Esophagus (tissue), 2 donors: Measurements from ENCODE around the gene DCP1B. TPM values are rescaled to one million over a fixed set of nuclear protein-coding genes. Genes with fewer than 3 reads are reported as not detected.

ENCODE experiments used
- H3K27ac ChIP-seq, 2 donors: one replicate each; pipeline ENCODE4 v1.5.1; 2013; ENCODE audit warnings: low read depth in 2 of 2, mild to moderate bottlenecking in 2 of 2, inconsistent platforms in 1 of 2, low read length in 1 of 2, moderate library complexity in 1 of 2
- H3K27me3 ChIP-seq, 2 donors: one replicate each; pipeline ENCODE4 v1.6.1; 2013; ENCODE audit warnings: low read length in 2 of 2, control low read depth in 1 of 2, mild to moderate bottlenecking in 1 of 2; ENCODE audit not compliant: insufficient read depth in 2 of 2, control insufficient read depth in 1 of 2
- H3K36me3 ChIP-seq, 2 donors: one replicate each; pipeline ENCODE4 v1.6.1; 2013; ENCODE audit warnings: low read length in 1 of 2; ENCODE audit not compliant: control insufficient read depth in 2 of 2, insufficient read depth in 2 of 2
- H3K4me1 ChIP-seq, 2 donors: one replicate each; pipeline ENCODE4 v1.6.1; 2013; ENCODE audit warnings: low read length in 1 of 2; ENCODE audit not compliant: control insufficient read depth in 2 of 2, insufficient read depth in 2 of 2
- H3K4me3 ChIP-seq, 2 donors: one replicate each; pipeline ENCODE4 v1.5.1; 2013; ENCODE audit warnings: low read length in 2 of 2, mild to moderate bottlenecking in 2 of 2, low read depth in 1 of 2, moderate library complexity in 1 of 2
- H3K9me3 ChIP-seq, 2 donors: one replicate each; pipeline ENCODE4 v1.6.1; 2013; ENCODE audit warnings: mild to moderate bottlenecking in 2 of 2, low read depth in 1 of 2, low read length in 1 of 2, moderate library complexity in 1 of 2; ENCODE audit not compliant: control insufficient read depth in 2 of 2, insufficient read depth in 1 of 2
- WGBS, 2 donors: extraction: QIAGEN DNeasy Blood & Tissue Kit; methylation state at CpG; one replicate each; pipeline ENCODE4 v1.1.7; 2013; 5-methylcytosine and 5-hydroxymethylcytosine counted together
- polyA plus RNA-seq, 2 donors: library from polyadenylated mRNA; stranded (reverse); fragments of 200-250 nt; gene quantifications; one replicate each; pipeline ENCODE4 v1.2.3, GENCODE V29; 2013
- donor health status: healthy with polysubstance abuse.
- donor health status: Bipolar disorder and iron deficiency.

Gene DCP1B
- polyA plus RNA-seq, 2 donors = 2.6 to 5.2 TPM

DNA sequence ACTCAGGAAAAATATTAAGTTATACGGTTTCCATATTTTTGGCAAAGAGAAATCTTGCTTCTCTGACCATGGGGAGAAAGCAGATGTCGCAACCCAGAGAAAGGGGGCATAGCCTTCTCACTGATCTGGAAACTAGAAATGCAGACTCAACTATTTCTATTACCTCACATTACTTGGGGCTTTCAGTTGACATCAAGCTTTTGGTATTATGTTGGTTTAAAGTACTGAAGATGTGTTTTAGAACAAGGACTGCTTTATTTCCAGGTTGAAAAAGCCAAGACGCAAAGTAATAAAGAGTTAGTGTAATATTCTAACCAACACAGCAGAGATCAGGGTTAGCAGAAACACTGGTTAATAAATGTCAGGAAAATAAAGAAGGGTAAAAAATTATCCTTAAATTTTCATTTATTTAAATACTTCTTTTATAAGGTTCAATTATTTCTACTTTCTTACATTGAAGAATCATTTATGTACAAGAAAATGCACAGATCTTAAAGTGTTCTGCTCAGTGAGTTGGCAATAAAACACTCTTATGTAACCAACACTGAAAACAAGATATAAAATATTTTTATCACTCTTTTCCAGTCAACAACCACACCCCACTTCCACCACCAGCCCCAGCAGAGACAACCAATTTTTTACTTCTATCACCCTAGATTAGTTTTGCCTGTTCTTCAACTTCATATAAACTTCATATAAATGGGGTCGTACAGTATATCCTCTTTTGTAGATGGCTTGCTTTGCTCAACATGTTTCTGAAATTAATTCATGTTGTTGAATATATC, 26.0 kb downstream of the DCP1B start:
- no peaks in the 10 kb centered on the region for H3K27me3 ChIP-seq
- H3K4me3 ChIP-seq = no peak overlapping the region
- H3K27ac ChIP-seq = no peak overlapping the region
- 87 to 88% methylated on average over 4 of the region's 4 CpGs for WGBS, 2 donors
- no peaks in the 10 kb centered on the region for H3K4me1 ChIP-seq
- H3K36me3 ChIP-seq = no peaks in the 10 kb centered on the region
- H3K9me3 ChIP-seq = no peaks in the 10 kb centered on the region

DNA sequence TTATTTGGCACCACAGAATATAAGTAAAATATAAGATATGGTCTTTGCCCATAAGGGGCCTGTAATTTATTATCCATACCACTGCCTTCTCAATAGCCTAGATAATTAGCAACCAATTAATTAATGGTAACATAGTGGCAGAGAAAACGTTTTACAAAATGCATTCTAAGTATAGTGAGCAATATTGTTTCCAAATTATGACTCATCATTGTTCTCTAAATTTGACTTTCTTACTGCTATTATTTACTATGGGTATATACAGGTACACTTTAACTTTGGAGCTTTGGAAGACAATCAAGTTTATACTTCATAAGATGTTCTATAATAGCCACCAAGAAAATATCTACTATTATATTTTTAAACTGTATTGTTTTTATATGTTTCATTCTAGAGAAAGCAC, 26.7 kb downstream of the DCP1B start:
- no peak overlapping the region for H3K4me3 ChIP-seq
- H3K4me1 ChIP-seq = no peaks in the 10 kb centered on the region
- 10 to 23% methylated on average over 1 of the region's 1 CpG for WGBS, 2 donors
- no peaks in the 10 kb centered on the region for H3K36me3 ChIP-seq
- H3K27me3 ChIP-seq = no peaks in the 10 kb centered on the region
- no peak overlapping the region for H3K27ac ChIP-seq
- H3K9me3 ChIP-seq = no peaks in the 10 kb centered on the region

DNA sequence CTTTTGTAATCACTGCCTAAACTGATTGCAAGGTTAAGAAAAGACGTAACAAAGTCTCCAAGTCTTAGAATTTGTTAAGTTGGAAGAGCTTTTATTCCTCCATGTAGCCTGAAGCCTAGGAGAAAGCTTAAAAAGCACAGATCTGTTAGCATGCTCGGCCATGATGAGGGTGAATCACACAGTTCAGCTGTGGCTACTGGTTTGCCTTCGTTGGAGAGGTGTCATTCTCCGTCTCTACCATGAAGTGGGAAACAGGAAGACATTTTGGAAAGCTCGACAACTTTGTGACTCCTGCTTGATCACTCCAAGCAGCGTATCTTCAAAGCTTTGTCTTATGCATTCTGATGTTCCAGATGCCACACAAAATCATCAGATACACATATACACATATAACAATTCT, 27.1 kb downstream of the DCP1B start:
- Histone ChIP-seq H3K4me1 (no peaks in the 10 kb centered on the region), H3K27ac (no peak overlapping the region), H3K36me3 (no peaks in the 10 kb centered on the region), H3K27me3 (no peaks in the 10 kb centered on the region), H3K9me3 (no peaks in the 10 kb centered on the region), H3K4me3 (no peak overlapping the region)
- WGBS, 2 donors = 87 to 90% methylated on average over 6 of the region's 6 CpGs

DNA sequence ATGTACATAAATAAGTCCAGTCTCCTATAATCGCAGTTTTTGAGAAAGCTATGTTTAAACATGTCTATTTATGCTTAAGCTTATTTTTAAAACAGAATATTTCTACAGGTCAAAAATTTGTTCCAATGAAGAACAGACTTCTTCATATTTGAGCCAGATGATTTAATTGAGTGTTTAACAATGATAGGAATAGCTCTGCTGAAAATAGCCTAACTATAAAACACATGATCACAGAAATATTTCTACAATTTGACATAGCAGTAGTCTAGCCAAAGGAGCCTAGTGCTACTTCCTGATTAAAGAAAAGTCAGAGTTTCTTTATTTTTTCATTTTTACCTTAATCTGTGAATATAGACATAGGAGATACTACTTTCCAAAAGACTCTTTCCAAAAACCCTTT, 29.4 kb downstream of the DCP1B start:
- H3K36me3 ChIP-seq = no peaks in the 10 kb centered on the region
- no peaks in the 10 kb centered on the region for H3K9me3 ChIP-seq
- no peak overlapping the region for H3K4me3 ChIP-seq
- H3K27ac ChIP-seq = no peak overlapping the region
- H3K27me3 ChIP-seq = no peaks in the 10 kb centered on the region
- H3K4me1 ChIP-seq = no peaks in the 10 kb centered on the region
- 76 to 78% methylated on average over 1 of the region's 1 CpG for whole genome bisulfite sequencing, 2 donors

DNA sequence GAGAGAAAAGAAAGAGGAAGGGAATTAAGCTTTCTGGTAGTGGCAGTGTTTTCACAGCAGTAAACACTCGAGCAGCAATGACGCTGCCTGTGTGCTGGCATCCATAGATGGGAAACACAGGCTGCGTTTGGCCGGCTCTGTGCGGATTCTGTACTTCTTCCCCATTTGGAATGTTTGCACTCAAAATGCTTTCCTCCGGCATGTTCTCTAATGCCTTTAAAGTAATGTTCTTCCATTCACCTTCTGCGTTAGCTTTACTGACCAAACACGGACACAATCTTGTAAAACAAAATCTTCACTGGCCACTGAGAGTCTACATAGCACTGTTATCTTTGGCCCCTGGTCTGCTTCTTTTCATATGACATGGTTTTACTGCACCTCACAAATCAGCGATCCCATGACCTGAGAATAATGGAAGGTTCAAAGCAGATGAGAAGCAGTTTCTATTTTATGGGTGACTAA, 31.4 kb downstream of the DCP1B start:
- no peaks in the 10 kb centered on the region for H3K36me3 ChIP-seq
- no peaks in the 10 kb centered on the region for H3K9me3 ChIP-seq
- H3K4me3 ChIP-seq = no peak overlapping the region
- no peaks in the 10 kb centered on the region for H3K4me1 ChIP-seq
- WGBS, 2 donors = 74 to 83% methylated on average over 9 of the region's 9 CpGs
- H3K27me3 ChIP-seq = no peaks in the 10 kb centered on the region
- peak overlapping the region; percentile 8 to 20 for H3K27ac ChIP-seq

DNA sequence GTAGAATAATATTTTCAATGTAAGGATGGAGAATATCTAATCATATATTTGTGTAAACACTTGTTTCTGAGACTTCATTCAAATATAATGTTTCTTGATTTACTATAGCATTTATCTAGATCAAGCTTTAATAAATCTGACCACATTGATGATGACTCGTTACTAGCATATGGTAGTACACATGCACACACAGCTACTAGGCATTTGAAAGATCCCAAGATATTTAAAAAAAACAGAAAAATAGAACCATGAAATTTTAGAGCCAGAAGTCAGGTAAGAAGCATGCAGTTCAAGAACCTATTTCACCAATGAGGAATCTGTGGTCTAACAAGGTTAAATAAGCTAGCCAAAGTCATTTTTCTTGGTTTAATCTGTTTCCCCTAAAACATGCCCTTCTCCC, 32.0 kb downstream of the DCP1B start:
- Histone ChIP-seq H3K4me1 (no peaks in the 10 kb centered on the region), H3K4me3 (no peak overlapping the region), H3K9me3 (no peaks in the 10 kb centered on the region), H3K27me3 (no peaks in the 10 kb centered on the region), H3K36me3 (no peaks in the 10 kb centered on the region), H3K27ac (no peak overlapping the region)
- 82 to 89% methylated on average over 1 of the region's 1 CpG for WGBS, 2 donors

DNA sequence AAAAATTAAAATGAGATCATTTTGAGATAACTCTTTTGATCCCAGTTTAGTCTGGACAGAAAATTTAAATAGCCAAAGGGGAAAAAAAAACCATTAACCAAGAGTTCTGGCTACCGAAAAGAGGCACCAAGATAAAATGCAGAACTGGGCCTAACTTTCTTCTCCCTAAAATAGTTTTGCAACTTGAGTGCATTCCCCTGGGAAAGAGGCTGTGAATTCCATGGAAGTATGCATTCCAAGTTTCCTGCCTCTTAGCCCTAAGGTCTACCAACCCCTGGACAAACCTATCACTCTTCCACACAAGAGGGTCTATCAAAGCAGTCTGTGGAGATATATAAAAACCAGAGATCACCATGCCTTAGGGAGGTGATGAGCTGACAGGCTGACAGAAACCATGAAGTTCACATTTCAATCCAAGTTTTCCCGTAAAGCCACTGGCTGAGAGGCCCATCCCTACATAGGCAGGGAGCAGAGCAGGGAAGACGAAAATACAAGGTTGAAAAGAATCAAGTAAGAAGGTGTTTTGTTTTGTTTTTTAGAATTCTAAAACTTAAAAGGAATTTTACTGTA, 33.8 kb downstream of the DCP1B start:
- Histone ChIP-seq H3K4me3 (no peak overlapping the region), H3K36me3 (peaks cover 0 to 4% of the 10 kb centered on the region in 2 donors), H3K27me3 (no peaks in the 10 kb centered on the region), H3K4me1 (no peaks in the 10 kb centered on the region), H3K9me3 (peaks cover 0 to 2% of the 10 kb centered on the region in 2 donors), H3K27ac (peak overlapping the region in 1 of 2 donors; percentile 34)
- WGBS, 2 donors = 89% methylated on average over 3 of the region's 3 CpGs

GRCh38 chr12:1966561-1967226, 37.6 kb downstream of the DCP1B start:
- Histone ChIP-seq H3K4me3 (no peak overlapping the region), H3K9me3 (peaks cover 0 to 2% of the 10 kb centered on the region in 2 donors), H3K4me1 (peaks cover 0 to 4% of the 10 kb centered on the region in 2 donors), H3K36me3 (peaks cover 0 to 8% of the 10 kb centered on the region in 2 donors), H3K27me3 (no peaks in the 10 kb centered on the region), H3K27ac (peak overlapping the region in 1 of 2 donors; percentile 40)
- 81 to 84% methylated on average over 4 of the region's 4 CpGs for WGBS, 2 donors

- Histone ChIP-seq H3K27ac (no peak overlapping the region), H3K4me1 (peaks cover 0 to 4% of the 10 kb centered on the region in 2 donors), H3K36me3 (peaks cover 0 to 8% of the 10 kb centered on the region in 2 donors), H3K4me3 (no peak overlapping the region), H3K9me3 (peaks cover 0 to 2% of the 10 kb centered on the region in 2 donors), H3K27me3 (no peaks in the 10 kb centered on the region)
- WGBS, 2 donors = 87 to 89% methylated on average over 2 of the region's 2 CpGs
These were observed 38.3 kb downstream of the DCP1B start for GRCh38 chr12:1965916-1966315.
